ENCODE results near the gene NCF1.
"Not testable (repeated sequence)": the region's sequence is repeated elsewhere in the genome, so short reads cannot be mapped to it uniquely, and the experiment has no call there.

DNA sequence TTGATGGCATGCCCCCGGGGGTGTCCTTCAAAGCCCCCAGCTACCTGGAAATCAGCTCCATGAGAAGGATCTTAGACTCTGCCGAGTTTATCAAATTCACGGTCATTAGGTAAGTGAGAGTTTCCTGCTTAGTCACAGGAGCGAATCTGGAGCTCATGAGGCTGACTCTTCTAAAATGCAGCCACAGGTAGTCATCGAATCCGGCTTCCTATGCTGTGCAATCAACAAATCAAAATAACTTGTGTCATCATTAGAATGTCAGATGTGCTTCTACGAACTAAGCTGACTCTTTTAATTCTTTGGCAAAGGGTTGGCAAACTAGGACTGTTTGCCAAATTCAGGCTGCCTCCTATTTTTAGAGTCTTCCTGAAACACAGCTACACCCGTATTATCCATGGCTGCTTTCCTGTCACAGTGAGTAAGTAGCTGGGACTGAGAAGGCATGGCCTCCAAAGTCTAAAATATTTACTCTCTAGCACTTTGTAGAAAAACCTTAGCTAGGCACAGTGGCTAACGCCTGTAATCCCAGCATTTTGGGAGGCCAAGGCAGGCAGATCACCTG is 19.8 kb upstream of the NCF1 start:
- TF ChIP-seq YY1 (IDR thresholded peaks at IDR 0.05; ENCODE audit: low read depth); RAD21 (IDR thresholded peaks at IDR 0.05; ENCODE audit: low read length); EP300 (IDR thresholded peaks at IDR 0.05; ENCODE audit: borderline replicate concordance in 1 of 2, low read depth in 1 of 2, low read length in 1 of 2); EZH2phosphoT487 (IDR thresholded peaks at IDR 0.05; ENCODE audit: borderline replicate concordance, low read depth); JUND (IDR thresholded peaks at IDR 0.05); RFX5 (IDR thresholded peaks at IDR 0.05; ENCODE audit: low read length): not testable (repeated sequence)
- TF ChIP-seq, protein P1, sequence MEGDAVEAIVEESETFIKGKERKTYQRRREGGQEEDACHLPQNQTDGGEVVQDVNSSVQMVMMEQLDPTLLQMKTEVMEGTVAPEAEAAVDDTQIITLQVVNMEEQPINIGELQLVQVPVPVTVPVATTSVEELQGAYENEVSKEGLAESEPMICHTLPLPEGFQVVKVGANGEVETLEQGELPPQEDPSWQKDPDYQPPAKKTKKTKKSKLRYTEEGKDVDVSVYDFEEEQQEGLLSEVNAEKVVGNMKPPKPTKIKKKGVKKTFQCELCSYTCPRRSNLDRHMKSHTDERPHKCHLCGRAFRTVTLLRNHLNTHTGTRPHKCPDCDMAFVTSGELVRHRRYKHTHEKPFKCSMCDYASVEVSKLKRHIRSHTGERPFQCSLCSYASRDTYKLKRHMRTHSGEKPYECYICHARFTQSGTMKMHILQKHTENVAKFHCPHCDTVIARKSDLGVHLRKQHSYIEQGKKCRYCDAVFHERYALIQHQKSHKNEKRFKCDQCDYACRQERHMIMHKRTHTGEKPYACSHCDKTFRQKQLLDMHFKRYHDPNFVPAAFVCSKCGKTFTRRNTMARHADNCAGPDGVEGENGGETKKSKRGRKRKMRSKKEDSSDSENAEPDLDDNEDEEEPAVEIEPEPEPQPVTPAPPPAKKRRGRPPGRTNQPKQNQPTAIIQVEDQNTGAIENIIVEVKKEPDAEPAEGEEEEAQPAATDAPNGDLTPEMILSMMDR (IDR thresholded peaks at IDR 0.05), result not testable (repeated sequence)
- TF ChIP-seq, protein P2, sequence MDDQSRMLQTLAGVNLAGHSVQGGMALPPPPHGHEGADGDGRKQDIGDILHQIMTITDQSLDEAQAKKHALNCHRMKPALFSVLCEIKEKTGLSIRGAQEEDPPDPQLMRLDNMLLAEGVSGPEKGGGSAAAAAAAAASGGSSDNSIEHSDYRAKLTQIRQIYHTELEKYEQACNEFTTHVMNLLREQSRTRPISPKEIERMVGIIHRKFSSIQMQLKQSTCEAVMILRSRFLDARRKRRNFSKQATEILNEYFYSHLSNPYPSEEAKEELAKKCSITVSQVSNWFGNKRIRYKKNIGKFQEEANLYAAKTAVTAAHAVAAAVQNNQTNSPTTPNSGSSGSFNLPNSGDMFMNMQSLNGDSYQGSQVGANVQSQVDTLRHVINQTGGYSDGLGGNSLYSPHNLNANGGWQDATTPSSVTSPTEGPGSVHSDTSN (IDR thresholded peaks at IDR 0.05), result not testable (repeated sequence)

All from SK-N-SH (cell line).